ENCODE measurements around the gene TNFRSF1A. TPM values are rescaled to one million over a fixed set of nuclear protein-coding genes. Genes with fewer than 3 reads are reported as not detected.

Gene TNFRSF1A
- total and polyA plus RNA-seq, 9 of the 15 experiments (the other 6 are each of a cell fraction or from before 2014, with no cell fraction given): 0.76 to 43.5 (median 30.0) TPM

DNA sequence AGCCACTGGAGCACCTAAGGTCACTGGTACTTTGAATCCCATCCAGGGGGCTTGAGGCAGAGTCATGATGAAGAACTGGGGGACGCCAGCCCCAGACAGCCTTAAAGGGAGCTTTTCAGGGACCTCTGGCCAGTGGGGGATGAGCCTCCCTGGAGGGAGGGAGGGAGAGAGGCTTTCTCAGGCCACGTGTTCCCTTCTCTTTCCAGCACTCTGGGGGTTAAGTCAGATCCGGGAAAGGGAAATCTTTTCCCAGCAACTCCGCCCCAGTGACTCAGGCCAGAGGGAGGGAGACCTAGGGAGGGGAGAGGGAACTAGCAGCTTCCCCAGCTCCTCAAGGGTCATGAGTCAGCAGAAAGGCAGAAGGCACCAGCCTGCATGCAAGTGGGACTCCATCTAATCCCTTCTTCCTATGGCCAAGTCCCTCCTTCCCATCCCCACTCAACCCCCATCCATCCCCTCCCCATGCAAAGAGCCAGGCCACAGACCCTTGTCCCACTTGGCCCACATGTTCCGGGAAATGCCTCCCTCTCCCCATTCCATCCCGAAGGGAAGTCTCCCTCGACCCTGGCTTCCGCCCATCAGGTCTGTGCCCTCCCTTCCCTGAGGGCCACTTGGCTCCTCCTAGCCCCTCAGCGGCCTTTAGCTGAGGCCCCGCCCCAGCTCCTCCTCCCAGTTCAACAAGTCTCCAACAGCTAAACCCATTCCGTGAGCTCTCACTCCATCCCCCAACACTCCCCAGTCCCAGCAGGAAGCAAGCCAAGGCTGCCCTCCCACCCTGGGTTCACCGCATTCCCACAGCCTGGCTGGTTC, 5.6 kb downstream of the TNFRSF1A start (continued):
- TF ChIP-seq ZNF778 (CRISPR knock-in tag; IDR thresholded peaks at IDR 0.05) (no peak), ZFP36 (IDR thresholded peaks at IDR 0.05; ENCODE audit: low read depth, low read length, partially characterized antibody) (no peak), KLF1 (tag; IDR thresholded peaks at IDR 0.05) (no peak), ZNF79 (CRISPR knock-in tag; IDR thresholded peaks at IDR 0.05; ENCODE audit: low read depth) (no peak), ZNF232 (CRISPR knock-in tag; IDR thresholded peaks at IDR 0.05) (no peak), MTA2 (IDR thresholded peaks at IDR 0.05; ENCODE audit: low read depth) (peak; percentile 39; the same call in 1 of the 2 replicates), POLR2AphosphoS2 (IDR thresholded peaks at IDR 0.05; ENCODE audit: low read length) (no peak; the same call in 1 of the 2 replicates), EHMT2 (IDR thresholded peaks at IDR 0.05) (peak; percentile 39; the same call in 1 of the 2 replicates), ADNP (tag; IDR thresholded peaks at IDR 0.05) (no peak), RAD51 (IDR thresholded peaks at IDR 0.05; ENCODE audit: borderline replicate concordance, low read depth) (peak; percentile 75), TAF15 (IDR thresholded peaks at IDR 0.05; ENCODE audit: low read depth, low read length) (no peak), SMARCC2 (IDR thresholded peaks at IDR 0.05; ENCODE audit: low read depth) (no peak), HNRNPH1 (optimal IDR thresholded peaks at IDR 0.05; ENCODE audit: low read depth, low read length) (no peak), NR2C2 (CRISPR knock-in tag; IDR thresholded peaks at IDR 0.05) (no peak), NR2C2 (tag; IDR thresholded peaks at IDR 0.05) (peak; percentile 62), TEAD4 (IDR thresholded peaks at IDR 0.05; ENCODE audit: low read length) (peak; percentile 38; the same call in 1 of the 2 replicates), TEAD4 (CRISPR knock-in tag; IDR thresholded peaks at IDR 0.05; ENCODE audit: borderline replicate concordance) (no peak), RBM17 (IDR thresholded peaks at IDR 0.05; ENCODE audit: borderline replicate concordance, low read depth, low read length) (no peak)
- TF ChIP-seq, protein P1, sequence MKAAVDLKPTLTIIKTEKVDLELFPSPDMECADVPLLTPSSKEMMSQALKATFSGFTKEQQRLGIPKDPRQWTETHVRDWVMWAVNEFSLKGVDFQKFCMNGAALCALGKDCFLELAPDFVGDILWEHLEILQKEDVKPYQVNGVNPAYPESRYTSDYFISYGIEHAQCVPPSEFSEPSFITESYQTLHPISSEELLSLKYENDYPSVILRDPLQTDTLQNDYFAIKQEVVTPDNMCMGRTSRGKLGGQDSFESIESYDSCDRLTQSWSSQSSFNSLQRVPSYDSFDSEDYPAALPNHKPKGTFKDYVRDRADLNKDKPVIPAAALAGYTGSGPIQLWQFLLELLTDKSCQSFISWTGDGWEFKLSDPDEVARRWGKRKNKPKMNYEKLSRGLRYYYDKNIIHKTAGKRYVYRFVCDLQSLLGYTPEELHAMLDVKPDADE (conservative IDR thresholded peaks at IDR 0.05; ENCODE audit: control insufficient read depth, low read depth, low read length): no peak
- TF ChIP-seq, protein P2, sequence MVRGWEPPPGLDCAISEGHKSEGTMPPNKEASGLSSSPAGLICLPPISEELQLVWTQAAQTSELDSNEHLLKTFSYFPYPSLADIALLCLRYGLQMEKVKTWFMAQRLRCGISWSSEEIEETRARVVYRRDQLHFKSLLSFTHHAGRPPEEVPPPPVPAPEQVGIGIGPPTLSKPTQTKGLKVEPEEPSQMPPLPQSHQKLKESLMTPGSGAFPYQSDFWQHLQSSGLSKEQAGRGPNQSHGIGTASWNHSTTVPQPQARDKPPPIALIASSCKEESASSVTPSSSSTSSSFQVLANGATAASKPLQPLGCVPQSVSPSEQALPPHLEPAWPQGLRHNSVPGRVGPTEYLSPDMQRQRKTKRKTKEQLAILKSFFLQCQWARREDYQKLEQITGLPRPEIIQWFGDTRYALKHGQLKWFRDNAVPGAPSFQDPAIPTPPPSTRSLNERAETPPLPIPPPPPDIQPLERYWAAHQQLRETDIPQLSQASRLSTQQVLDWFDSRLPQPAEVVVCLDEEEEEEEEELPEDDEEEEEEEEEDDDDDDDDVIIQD (CRISPR knock-in tag; IDR thresholded peaks at IDR 0.05): no peak
- TF ChIP-seq, protein P3, sequence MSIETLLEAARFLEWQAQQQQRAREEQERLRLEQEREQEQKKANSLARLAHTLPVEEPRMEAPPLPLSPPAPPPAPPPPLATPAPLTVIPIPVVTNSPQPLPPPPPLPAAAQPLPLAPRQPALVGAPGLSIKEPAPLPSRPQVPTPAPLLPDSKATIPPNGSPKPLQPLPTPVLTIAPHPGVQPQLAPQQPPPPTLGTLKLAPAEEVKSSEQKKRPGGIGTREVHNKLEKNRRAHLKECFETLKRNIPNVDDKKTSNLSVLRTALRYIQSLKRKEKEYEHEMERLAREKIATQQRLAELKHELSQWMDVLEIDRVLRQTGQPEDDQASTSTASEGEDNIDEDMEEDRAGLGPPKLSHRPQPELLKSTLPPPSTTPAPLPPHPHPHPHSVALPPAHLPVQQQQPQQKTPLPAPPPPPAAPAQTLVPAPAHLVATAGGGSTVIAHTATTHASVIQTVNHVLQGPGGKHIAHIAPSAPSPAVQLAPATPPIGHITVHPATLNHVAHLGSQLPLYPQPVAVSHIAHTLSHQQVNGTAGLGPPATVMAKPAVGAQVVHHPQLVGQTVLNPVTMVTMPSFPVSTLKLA (conservative IDR thresholded peaks at IDR 0.05): peak; percentile 95 to 97

Measured in K562 (cell line).